ENCODE data around the gene SUSD3.
"Not testable (repeated sequence)": the region's sequence is repeated elsewhere in the genome, so short reads cannot be mapped to it uniquely, and the experiment has no call there.

The SUSD3 gene

GRCh38 chr9:93058355-93059010 is at the start of gene SUSD3:
TSS of gene SUSD3 (plus strand) at chr9:93058701. CDS start at chr9:93058743, 42 bp downstream.
- no peak for DNase-seq (ENCODE audit: low read depth)

- no peak for DNase-seq (ENCODE audit: low read depth)
These were observed 49.0 kb upstream of the SUSD3 start for GRCh38 chr9:93009337-93010015.

DNA sequence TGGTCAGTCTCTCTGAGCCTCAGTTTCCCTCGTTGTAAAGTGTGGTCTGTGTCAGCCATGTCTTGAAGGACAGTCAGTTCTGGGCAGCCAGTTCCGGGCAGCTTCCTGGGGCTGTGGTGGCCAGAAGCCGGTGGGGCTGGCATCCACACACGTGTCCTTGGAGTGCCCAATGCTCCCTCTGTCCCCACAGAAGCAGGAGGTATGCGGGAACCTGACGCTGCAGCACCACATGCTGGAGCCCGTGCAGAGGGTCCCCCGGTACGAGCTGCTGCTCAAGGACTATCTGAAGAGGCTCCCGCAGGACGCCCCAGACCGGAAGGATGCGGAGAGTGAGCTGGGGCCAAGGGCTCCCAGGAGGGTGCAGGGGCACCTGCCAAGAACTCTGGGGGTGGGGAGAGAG is 48.4 kb upstream of the SUSD3 start:
- no peak for DNase-seq (ENCODE audit: low read depth)

GRCh38 chr9:93010704-93011103 is 47.8 kb upstream of the SUSD3 start:
- no peak for DNase-seq (ENCODE audit: low read depth)

- no peak for DNase-seq (ENCODE audit: low read depth)
These were observed 47.4 kb upstream of the SUSD3 start for GRCh38 chr9:93011114-93011513.

- DNase-seq (ENCODE audit: low read depth): no peak
These were observed 45.3 kb upstream of the SUSD3 start for GRCh38 chr9:93012963-93013855.

DNA sequence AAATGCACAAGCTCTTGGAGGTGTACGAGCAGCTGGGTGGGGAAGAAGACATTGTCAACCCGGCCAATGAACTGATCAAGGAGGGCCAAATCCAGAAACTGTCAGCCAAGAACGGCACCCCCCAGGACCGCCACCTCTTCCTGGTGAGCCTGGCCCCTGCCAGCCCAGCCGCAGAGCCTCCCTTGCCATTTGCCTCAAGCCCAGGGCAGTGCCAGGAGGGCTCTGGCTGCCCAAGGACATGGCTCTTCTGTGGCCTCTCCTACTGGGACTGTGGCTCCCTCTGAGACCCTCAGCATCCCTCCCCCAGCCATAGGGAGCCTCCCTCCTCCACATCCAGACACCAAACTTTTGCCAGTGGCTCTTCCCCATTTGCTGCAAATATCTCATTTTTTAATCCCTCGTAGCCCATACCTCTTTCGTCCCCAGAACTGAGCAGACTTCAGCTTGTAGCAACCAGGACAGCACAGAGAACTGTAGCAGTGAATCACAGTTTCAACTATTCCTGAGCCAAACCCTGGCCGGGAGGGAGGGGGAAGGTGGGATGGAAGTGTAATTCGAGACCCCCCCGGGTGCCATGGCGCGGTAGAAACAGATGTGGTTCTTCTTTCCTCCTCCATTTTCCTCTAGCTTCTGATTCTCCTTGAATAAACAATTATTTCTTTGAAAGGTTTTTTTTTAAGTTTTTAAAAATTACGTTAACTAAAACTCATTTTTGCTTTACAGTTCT is 44.5 kb upstream of the SUSD3 start:
- no peak for DNase-seq (ENCODE audit: low read depth)

- DNase-seq (ENCODE audit: low read depth): not testable (repeated sequence)
These were observed 43.3 kb upstream of the SUSD3 start for GRCh38 chr9:93015190-93015589.

DNA sequence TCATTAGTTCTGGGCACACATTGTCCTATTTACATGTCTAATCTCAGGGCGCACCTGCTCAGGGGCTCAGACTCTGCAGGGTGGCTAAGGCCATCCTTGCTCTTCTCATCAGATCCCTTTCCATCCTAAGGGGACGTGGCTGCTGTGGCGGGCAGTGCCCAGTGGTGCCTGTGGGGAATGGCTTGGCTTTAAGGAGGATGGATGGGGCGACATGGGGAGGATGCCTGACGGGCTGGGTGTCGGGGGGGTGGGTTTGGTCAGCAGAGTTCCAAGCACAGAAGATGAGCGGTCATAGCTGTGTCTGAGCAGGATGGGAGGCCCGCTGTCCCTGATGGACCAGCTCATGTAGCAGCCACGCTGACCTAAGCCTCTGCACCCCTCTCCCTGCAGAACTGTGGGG is 40.9 kb upstream of the SUSD3 start:
- no peak for DNase-seq (ENCODE audit: low read depth)

DNA sequence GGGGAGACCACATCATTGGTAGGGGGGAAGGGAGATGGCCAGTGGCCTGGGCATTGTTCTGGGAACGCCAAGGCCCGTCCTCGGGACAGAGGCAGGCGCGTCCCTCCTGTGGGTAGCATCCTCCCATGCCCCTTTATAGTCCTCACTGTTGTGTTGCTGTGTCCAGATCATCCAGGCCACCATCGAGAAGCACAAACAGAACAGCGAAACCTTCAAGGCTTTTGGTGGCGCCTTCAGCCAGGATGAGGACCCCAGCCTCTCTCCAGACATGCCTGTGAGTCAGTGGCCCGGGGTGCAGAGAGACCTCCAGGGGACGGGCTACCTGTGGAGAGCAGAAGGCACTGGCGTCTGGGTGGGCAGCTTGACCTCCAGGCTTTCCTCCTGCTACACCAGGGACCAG is 38.4 kb upstream of the SUSD3 start:
- DNase-seq (ENCODE audit: low read depth): no peak

GRCh38 chr9:93020771-93021670 is 37.5 kb upstream of the SUSD3 start:
- no peak for DNase-seq (ENCODE audit: low read depth)

DNA sequence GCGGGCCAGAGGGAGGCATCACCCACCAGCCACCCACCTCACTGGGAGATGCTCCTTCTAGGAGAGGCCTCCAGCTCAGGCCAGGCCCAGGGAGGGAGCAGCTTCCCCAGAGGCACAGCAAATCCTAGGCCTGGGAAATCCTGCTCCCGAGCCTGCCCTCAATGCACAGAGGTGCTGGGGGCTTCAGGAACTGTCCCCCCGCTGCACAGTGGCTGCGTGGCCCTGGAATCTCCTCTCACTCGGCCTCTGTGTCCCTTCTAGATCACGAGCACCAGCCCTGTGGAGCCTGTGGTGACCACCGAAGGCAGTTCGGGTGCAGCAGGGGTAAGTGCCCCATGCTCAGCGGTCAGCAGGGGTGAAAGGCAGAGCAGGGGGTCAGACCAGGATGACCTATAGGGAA is 36.4 kb upstream of the SUSD3 start:
- DNase-seq (ENCODE audit: low read depth): no peak

DNA sequence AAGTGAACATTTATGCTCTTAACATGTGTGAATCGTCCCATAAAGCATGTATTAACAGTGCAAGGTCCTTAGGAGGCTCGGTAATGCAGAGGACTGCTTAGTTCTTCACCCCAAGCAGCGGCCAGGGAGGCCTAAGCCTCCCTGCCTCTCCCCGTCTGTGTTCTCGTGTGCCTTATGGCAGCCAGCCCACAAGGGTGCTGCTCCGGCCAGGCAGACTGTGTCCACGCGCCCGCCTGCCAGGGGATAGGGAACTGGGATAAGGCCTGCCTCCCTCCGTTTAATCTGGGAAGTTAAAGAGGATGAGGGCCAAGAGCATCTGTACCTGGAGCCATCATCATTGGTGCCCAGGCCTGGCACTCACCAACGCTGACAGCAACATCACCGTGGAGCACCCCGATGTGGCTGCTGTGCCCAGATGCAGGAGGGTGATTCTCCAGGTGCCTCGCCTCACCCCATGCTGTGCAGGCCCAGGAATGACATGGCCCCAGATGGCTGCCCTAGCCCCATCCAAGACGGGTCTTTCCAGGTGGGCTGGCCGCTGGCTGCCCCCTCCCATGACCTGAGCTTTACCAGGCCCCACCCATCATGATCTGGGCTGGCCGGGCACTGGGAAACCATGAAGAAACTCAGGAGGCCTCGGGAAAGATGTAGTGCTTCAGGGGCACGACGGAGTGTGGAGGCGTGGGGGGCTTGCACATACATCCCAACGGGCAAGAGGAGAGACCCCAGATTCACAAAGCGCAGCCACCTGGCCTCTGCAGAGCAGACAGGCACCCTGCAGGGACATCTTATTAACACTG is 35.6 kb upstream of the SUSD3 start:
- no peak for DNase-seq (ENCODE audit: low read depth)

GRCh38 chr9:93023521-93023815 is 35.0 kb upstream of the SUSD3 start:
- no peak for DNase-seq (ENCODE audit: low read depth)

- no peak for DNase-seq (ENCODE audit: low read depth)
These were observed 33.9 kb upstream of the SUSD3 start for GRCh38 chr9:93024646-93024910.

GRCh38 chr9:93024986-93025630 is 33.4 kb upstream of the SUSD3 start:
- DNase-seq (ENCODE audit: low read depth): no peak

DNA sequence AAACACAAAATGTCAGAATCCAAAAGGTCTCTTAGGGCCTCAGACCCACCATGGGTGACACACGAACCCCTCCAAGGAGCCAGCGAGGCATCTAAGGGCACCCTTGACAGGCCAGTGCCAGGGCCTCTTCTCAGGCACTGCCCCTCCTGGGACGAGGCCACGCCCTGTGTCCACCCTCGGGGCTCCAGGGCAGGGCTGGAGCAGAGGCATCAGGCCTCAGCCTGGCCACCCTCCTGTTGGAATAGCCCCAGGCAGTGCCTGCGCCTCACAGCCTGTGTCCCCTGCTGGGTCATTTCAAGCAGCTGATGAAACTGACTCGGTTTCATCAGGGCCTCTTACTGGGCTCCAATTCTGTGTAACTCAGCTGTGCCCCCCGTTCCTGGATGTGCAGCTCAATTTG is 32.8 kb upstream of the SUSD3 start:
- DNase-seq (ENCODE audit: low read depth): no peak

DNA sequence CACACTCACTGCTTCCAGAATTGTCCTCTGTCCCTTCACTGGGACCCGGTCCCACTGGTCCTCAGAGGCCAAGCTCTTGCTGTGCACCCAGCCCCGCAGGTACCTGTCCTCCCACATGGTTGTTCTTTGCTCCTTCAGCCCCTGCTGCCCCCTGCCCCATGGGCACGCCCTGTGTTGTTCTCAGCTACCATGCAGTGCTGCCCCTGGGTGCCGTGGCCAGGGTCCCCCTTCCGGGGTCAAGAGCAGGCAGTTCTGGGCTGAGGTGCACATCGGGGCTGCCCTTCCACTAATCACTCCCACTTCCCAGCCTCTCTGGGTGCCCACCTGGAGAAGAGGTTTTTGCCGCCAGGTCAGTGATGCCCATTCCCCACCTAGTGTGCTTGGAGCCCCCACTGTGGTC is 31.9 kb upstream of the SUSD3 start:
- DNase-seq (ENCODE audit: low read depth): no peak

DNA sequence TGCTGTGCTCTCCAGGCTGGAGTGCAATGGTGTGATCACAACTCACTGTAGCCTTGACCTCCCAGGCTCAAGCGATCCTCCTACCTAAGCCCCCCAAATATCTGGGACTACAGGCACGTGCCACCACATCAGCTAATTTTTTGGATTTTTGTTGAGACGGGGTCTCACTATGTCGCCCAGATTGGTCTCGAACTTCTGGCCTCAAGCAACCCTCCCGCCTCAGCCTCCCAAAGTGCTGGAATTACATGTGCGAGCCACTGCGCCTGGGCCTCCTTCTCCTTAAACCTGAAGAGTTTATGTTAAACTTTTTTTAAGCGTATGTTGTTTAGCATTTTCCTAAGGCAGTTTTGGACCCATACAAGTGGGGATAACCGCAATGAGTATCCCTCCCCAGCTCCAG is 30.8 kb upstream of the SUSD3 start:
- DNase-seq (ENCODE audit: low read depth): no peak

DNA sequence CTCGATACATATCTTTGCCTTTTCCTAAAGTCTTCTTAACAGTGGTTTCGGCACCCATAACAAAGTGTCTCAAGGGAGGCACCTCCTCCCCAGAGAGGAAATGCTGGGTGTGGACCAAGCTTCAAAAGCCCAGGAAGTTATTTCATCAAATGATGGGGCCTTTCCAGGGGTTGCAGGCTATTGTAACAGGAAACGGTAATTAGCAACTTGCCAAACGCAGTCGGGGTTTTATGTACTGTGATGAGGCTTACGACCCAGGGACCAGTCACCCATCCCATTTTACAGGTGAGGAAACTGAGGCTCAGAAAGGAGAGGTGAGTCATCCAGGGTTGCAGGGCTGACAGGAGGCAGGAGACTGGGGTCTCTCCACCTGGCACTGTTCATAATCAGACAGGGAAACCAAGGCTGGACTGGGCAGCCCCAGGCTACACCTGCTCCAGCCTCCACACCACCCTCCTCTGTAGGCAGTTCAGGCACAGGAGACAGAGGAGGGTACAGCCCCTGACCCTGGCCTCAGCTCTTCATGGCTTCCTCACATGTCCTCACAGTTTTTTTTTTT is 30.0 kb upstream of the SUSD3 start:
- no peak for DNase-seq (ENCODE audit: low read depth)

Measured in fibroblast of gingiva (primary cell).